Liver (tissue), 9 donors: ENCODE results near the gene KIF4A. TPM values are rescaled to one million over a fixed set of nuclear protein-coding genes. Genes with fewer than 3 reads are reported as not detected.

ENCODE experiments used
- DNase-seq: peaks from one replicate; pipeline ENCODE4 v3.0.0-alpha.2; 2017; ENCODE audit warnings: low spot score
- H3K27ac ChIP-seq, 2 donors: one replicate each; pipeline ENCODE4 v1.7.0; 2013; ENCODE audit warnings: inconsistent platforms in 2 of 2, low read length in 2 of 2, control low read depth in 1 of 2, low read depth in 1 of 2, mild to moderate bottlenecking in 1 of 2
- H3K27me3 ChIP-seq, 4 donors: one replicate each; pipeline versions ENCODE4 v1.6.1 to v1.7.0; 2013; ENCODE audit warnings: low read length in 3 of 4, inconsistent platforms in 1 of 4, mild to moderate bottlenecking in 1 of 4, moderate library complexity in 1 of 4; ENCODE audit not compliant: control insufficient read depth in 4 of 4, insufficient read depth in 4 of 4
- H3K36me3 ChIP-seq, 4 donors: one replicate each; pipeline versions ENCODE4 v1.6.1 to v1.7.0; 2013; ENCODE audit warnings: low read length in 3 of 4, mild to moderate bottlenecking in 3 of 4, low read depth in 1 of 4, moderate library complexity in 1 of 4; ENCODE audit not compliant: control insufficient read depth in 4 of 4, insufficient read depth in 3 of 4
- H3K4me1 ChIP-seq, 4 donors: one replicate each; pipeline versions ENCODE4 v1.6.1 to v1.7.0; 2013; ENCODE audit warnings: low read length in 3 of 4, mild to moderate bottlenecking in 3 of 4, moderate library complexity in 1 of 4; ENCODE audit not compliant: control insufficient read depth in 4 of 4, insufficient read depth in 4 of 4
- H3K4me3 ChIP-seq, 3 donors: one replicate each; pipeline versions ENCODE4 v1.6.1 to v1.7.0; 2013; ENCODE audit warnings: low read length in 3 of 3, control low read depth in 1 of 3, low read depth in 1 of 3, mild to moderate bottlenecking in 1 of 3
- H3K9ac ChIP-seq, 2 donors: one replicate each; pipeline ENCODE4 v1.7.0; 2013; ENCODE audit warnings: low read length in 2 of 2, mild to moderate bottlenecking in 2 of 2, moderate library complexity in 2 of 2, control low read depth in 1 of 2, low read depth in 1 of 2
- H3K9me3 ChIP-seq, 4 donors: one replicate each; pipeline versions ENCODE4 v1.6.1 to v1.7.0; 2013; ENCODE audit warnings: low read length in 3 of 4; ENCODE audit not compliant: control insufficient read depth in 4 of 4
- CTCF ChIP-seq: fragments of 150-350 bp; IDR thresholded peaks from 2 replicates; pipeline ENCODE4 v1.5.1; 2017; ENCODE audit warnings: improper control_type of control experiment, low read depth, low read length; ENCODE audit not compliant: missing input control
- EGR1 ChIP-seq, 2 donors: IDR thresholded peaks; 2 replicates each; pipeline ENCODE4 v1.6.1; 2016 to 2018; ENCODE audit warnings: antibody characterized with exemption in 2 of 2, low read depth in 2 of 2
- FOXA1 ChIP-seq: IDR thresholded peaks from 2 replicates; pipeline ENCODE4 v1.6.1; 2016; ENCODE audit warnings: antibody characterized with exemption
- FOXA2 ChIP-seq: IDR thresholded peaks from 2 replicates; pipeline ENCODE4 v1.6.1; 2016; ENCODE audit warnings: antibody characterized with exemption
- GABPA ChIP-seq, 2 donors: IDR thresholded peaks in 1 of 2; conservative IDR thresholded peaks in 1 of 2; 2 replicates each; pipeline ENCODE4 v1.6.1; 2016; ENCODE audit warnings: antibody characterized with exemption in 2 of 2, mild to moderate bottlenecking in 1 of 2, moderate library complexity in 1 of 2
- HNF4A ChIP-seq, 2 donors: conservative IDR thresholded peaks; 2 replicates each; pipeline ENCODE4 v1.6.1; 2016; ENCODE audit warnings: antibody characterized with exemption in 2 of 2, mild to moderate bottlenecking in 2 of 2
- JUND ChIP-seq, 2 donors: IDR thresholded peaks; 2 replicates each; pipeline ENCODE4 v1.6.1; 2016; ENCODE audit warnings: antibody characterized with exemption in 2 of 2
- NR2F2 ChIP-seq: IDR thresholded peaks from 2 replicates; pipeline ENCODE4 v1.6.1; 2016; ENCODE audit warnings: antibody characterized with exemption
- RAD21 ChIP-seq, 2 donors: IDR thresholded peaks; 2 replicates each; pipeline ENCODE4 v1.6.1; 2016; ENCODE audit warnings: antibody characterized with exemption in 2 of 2, mild to moderate bottlenecking in 2 of 2
- REST ChIP-seq: IDR thresholded peaks from 2 replicates; pipeline ENCODE4 v1.6.1; 2016; ENCODE audit warnings: antibody characterized with exemption, mild to moderate bottlenecking
- RXRA ChIP-seq, 2 donors: IDR thresholded peaks; 2 replicates each; pipeline ENCODE4 v1.6.1; 2017 to 2018; ENCODE audit warnings: antibody characterized with exemption in 2 of 2, mild to moderate bottlenecking in 1 of 2
- SP1 ChIP-seq: IDR thresholded peaks from 2 replicates; pipeline ENCODE4 v1.6.1; 2018; ENCODE audit warnings: antibody characterized with exemption, mild to moderate bottlenecking
- TAF1 ChIP-seq: conservative IDR thresholded peaks from 2 replicates; pipeline ENCODE4 v1.6.1; 2016; ENCODE audit warnings: antibody characterized with exemption, mild to moderate bottlenecking
- YY1 ChIP-seq: IDR thresholded peaks from 2 replicates; pipeline ENCODE4 v1.6.1; 2016; ENCODE audit warnings: antibody characterized with exemption, mild to moderate bottlenecking
- ZBTB33 ChIP-seq: IDR thresholded peaks from 2 replicates; pipeline ENCODE4 v1.6.1; 2016; ENCODE audit warnings: antibody characterized with exemption
- WGBS: extraction: QIAGEN DNeasy Blood & Tissue Kit; methylation state at CpG from one replicate; pipeline ENCODE4 v1.1.7; 2013; 5-methylcytosine and 5-hydroxymethylcytosine counted together
- polyA plus RNA-seq, 2 donors: library from polyadenylated mRNA; stranded (reverse) in 1 of 2; unstranded in 1 of 2; fragments of 200-250 nt in 1 of 2; fragments of >200 nt in 1 of 2; fragmentation: Nextera tagmentation in 1 of 2; extraction: Ambion mirVana in 1 of 2; gene quantifications; one replicate each; pipeline versions ENCODE4 v1.2.1 to v1.2.3, GENCODE V29; 2013 to 2015
- total RNA-seq, 2 donors: library from RNA; depleted of rRNA; stranded (reverse); fragments of >200 nt; gene quantifications; one replicate each; pipeline ENCODE4 v1.2.3, GENCODE V29; 2014
- TF ChIP-seq, protein P1 (sequence below): IDR thresholded peaks from 2 replicates; pipeline ENCODE4 v1.6.1; 2016; ENCODE audit warnings: antibody characterized with exemption
- TF ChIP-seq, protein P2 (sequence below): IDR thresholded peaks from 2 replicates; pipeline ENCODE4 v1.6.1; 2016; ENCODE audit warnings: antibody characterized with exemption
- donor health status: healthy.
- donor health status: healthy.
- donor health status: healthy.
- donor health status: healthy.
- donor health status: healthy.

The KIF4A gene
- total and polyA plus RNA-seq, 4 donors = under 0.01 to 17.3 (median 0.50) TPM

- TF ChIP-seq TAF1 (no peak), HNF4A (conservative IDR thresholded peaks at IDR 0.05) (no peak), CTCF (no peak), JUND (IDR thresholded peaks at IDR 0.05) (no peak), SP1 (no peak), EGR1 (IDR thresholded peaks at IDR 0.05; ENCODE audit: low read depth in 2 of 2) (no peak), RXRA (IDR thresholded peaks at IDR 0.05) (no peak), YY1 (no peak), FOXA1 (no peak)
- TF ChIP-seq, protein P1, sequence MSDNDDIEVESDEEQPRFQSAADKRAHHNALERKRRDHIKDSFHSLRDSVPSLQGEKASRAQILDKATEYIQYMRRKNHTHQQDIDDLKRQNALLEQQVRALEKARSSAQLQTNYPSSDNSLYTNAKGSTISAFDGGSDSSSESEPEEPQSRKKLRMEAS = no peak
- 94% methylated on average over 2 of the region's 2 CpGs for WGBS
- Histone ChIP-seq H3K27me3 (no peaks in the 10 kb centered on the region), H3K4me3 (no peak overlapping the region), H3K4me1 (no peaks in the 10 kb centered on the region), H3K27ac (no peak overlapping the region), H3K36me3 (no peaks in the 10 kb centered on the region), H3K9ac (no peak overlapping the region), H3K9me3 (no peaks in the 10 kb centered on the region)
- no peak for DNase-seq
Observed at GRCh38 chrX:70255452-70255851, 34.5 kb upstream of the KIF4A start.

GRCh38 chrX:70257423-70258288, 32.2 kb upstream of the KIF4A start:
- Histone ChIP-seq H3K36me3 (no peaks in the 10 kb centered on the region), H3K27me3 (no peaks in the 10 kb centered on the region), H3K9ac (no peak overlapping the region), H3K27ac (no peak overlapping the region), H3K9me3 (no peaks in the 10 kb centered on the region), H3K4me3 (no peak overlapping the region), H3K4me1 (no peaks in the 10 kb centered on the region)
- TF ChIP-seq YY1 (no peak), EGR1 (IDR thresholded peaks at IDR 0.05; ENCODE audit: low read depth in 2 of 2) (no peak), TAF1 (no peak), RXRA (IDR thresholded peaks at IDR 0.05) (no peak), NR2F2 (no peak), RAD21 (IDR thresholded peaks at IDR 0.05) (no peak), FOXA1 (no peak), ZBTB33 (no peak), REST (no peak), FOXA2 (no peak), SP1 (no peak), HNF4A (conservative IDR thresholded peaks at IDR 0.05) (no peak), CTCF (no peak), JUND (IDR thresholded peaks at IDR 0.05) (no peak), GABPA (IDR thresholded peaks at IDR 0.05 in 1 of 2, conservative IDR thresholded peaks at IDR 0.05 in 1 of 2) (no peak)
- TF ChIP-seq, protein P2, sequence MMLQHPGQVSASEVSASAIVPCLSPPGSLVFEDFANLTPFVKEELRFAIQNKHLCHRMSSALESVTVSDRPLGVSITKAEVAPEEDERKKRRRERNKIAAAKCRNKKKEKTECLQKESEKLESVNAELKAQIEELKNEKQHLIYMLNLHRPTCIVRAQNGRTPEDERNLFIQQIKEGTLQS = no peak
- TF ChIP-seq, protein P1 = no peak
- WGBS = 83% methylated on average over 5 of the region's 5 CpGs
- DNase-seq = no peak
